Spinal cord (tissue), 10 donors: ENCODE measurements around the gene CDSN. TPM values are rescaled to one million over a fixed set of nuclear protein-coding genes. Genes with fewer than 3 reads are reported as not detected.

Experiments used
- DNase-seq, 6 donors: peaks; one replicate each; pipeline versions ENCODE4 v3.0.0 to v3.0.0-alpha.2; 2013 to 2015; ENCODE audit warnings: low spot score in 6 of 6, low read depth in 4 of 6
- H3K27ac ChIP-seq: one replicate; pipeline ENCODE4 v1.5.1; 2013; ENCODE audit warnings: low read depth, low read length, control low read depth
- H3K27me3 ChIP-seq: one replicate; pipeline ENCODE4 v1.6.1; 2013; ENCODE audit warnings: low read length; ENCODE audit not compliant: control insufficient read depth, insufficient read depth
- H3K36me3 ChIP-seq: one replicate; pipeline ENCODE4 v1.6.1; 2013; ENCODE audit warnings: low read length; ENCODE audit not compliant: control insufficient read depth, insufficient read depth
- H3K4me1 ChIP-seq: one replicate; pipeline ENCODE4 v1.6.1; 2013; ENCODE audit warnings: low read length; ENCODE audit not compliant: control insufficient read depth, insufficient read depth
- H3K4me3 ChIP-seq: one replicate; pipeline ENCODE4 v1.5.1; 2013; ENCODE audit warnings: low read depth, low read length, control low read depth
- H3K9me3 ChIP-seq: one replicate; pipeline ENCODE4 v1.6.1; 2013; ENCODE audit warnings: low read length; ENCODE audit not compliant: control insufficient read depth, insufficient read depth
- WGBS: methylation state at CpG from one replicate; pipeline ENCODE4 v1.1.5; 2013; ENCODE audit warnings: missing lambda C conversion rate; ENCODE audit not compliant: insufficient coverage; 5-methylcytosine and 5-hydroxymethylcytosine counted together
- polyA plus RNA-seq, 2 donors: library from polyadenylated mRNA; unstranded; fragments of 120-200 nt; gene quantifications; one replicate each; pipeline ENCODE4 v1.2.1, GENCODE V29; 2013; ENCODE audit not compliant: insufficient read length in 2 of 2
- total RNA-seq, 2 donors: library from RNA; depleted of rRNA in 1 of 2; stranded (reverse); fragments of 120-200 nt in 1 of 2; fragments of >200 nt in 1 of 2; gene quantifications; one replicate each; pipeline versions ENCODE4 v1.2.3 to v1.2.4, GENCODE V29; 2013 to 2014
- donor health status: healthy.

CDSN gene
- total and polyA plus RNA-seq, 4 donors = 0.09 TPM; not detected in 3

DNA sequence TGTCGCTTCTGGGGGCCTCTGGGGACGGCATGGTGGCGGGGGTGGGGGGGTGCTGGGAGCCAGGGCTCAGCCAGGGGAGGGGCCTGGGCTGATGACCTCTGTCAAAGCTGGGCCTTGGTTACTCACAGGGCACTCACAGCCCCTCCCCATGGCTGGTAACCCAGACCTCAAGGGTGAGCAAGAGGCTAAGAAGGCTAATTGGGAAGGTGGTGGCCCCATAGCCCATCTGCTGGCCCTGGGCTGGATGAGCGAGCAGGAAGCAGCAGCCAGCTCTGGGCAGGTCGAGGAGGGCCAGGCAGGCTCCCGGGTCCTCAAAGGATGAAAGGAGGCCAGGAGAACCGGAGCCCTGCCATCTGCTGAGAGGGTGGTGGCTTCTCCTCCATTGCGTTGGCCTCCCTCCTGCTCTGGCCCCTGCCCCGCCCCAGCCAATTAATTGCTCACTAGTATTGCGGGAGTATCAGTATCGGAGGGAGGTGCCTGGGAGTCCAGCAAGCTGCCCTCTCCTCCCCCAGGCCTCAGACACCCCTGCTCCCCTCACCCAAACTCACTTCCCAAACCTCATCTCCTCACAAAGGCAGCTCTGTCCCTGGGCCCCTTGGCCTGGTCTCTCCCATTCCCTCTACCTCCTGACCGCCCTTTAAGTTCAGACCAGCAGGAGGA is 1.0 kb upstream of the CDSN start:
- Histone ChIP-seq H3K9me3 (no peaks in the 10 kb centered on the region), H3K36me3 (no peaks in the 10 kb centered on the region), H3K4me1 (peaks cover 18% of the 10 kb centered on the region), H3K27me3 (no peaks in the 10 kb centered on the region), H3K27ac (no peak overlapping the region), H3K4me3 (no peak overlapping the region)
- no peak for DNase-seq
- 93% methylated on average over 8 of the region's 12 CpGs for WGBS

DNA sequence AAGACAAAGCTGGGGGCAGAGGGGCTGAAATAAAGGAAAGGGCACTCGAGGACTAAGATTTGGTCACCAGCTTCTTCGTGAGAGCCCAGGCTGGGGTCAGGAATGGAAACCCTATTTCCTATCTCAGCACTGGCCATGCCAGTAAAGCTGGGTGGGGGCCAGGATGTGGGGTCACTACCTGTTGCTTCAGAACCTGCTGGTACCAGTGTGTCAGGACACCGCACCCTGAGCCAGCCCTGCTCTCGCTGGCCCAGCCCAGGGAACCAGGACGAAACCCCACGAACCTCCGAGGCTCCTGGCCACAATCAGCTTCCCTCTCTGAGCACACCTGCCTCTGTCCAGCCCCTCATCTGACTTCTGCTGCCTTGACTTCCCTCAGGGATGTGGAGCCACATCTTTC is 2.1 kb downstream of the CDSN start:
- H3K36me3 ChIP-seq = no peaks in the 10 kb centered on the region
- H3K4me1 ChIP-seq = peaks cover 19% of the 10 kb centered on the region
- H3K27me3 ChIP-seq = no peaks in the 10 kb centered on the region

GRCh38 chr6:31116661-31117385 is 3.4 kb downstream of the CDSN start:
- no peak overlapping the region for H3K27ac ChIP-seq
- WGBS = 73% methylated on average over 18 of the region's 19 CpGs
- H3K27me3 ChIP-seq = no peaks in the 10 kb centered on the region
- no peak for DNase-seq
- no peak overlapping the region for H3K4me3 ChIP-seq
- H3K4me1 ChIP-seq = peaks cover 19% of the 10 kb centered on the region
- no peaks in the 10 kb centered on the region for H3K9me3 ChIP-seq
- no peaks in the 10 kb centered on the region for H3K36me3 ChIP-seq

More for the DNA sequence above, 2.1 kb downstream of the CDSN start:
- Histone ChIP-seq H3K27ac (no peak overlapping the region), H3K4me3 (no peak overlapping the region), H3K9me3 (no peaks in the 10 kb centered on the region)
- 83% methylated on average over 7 of the region's 7 CpGs for WGBS
- DNase-seq = no peak

- Histone ChIP-seq H3K9me3 (no peaks in the 10 kb centered on the region), H3K36me3 (no peaks in the 10 kb centered on the region), H3K27ac (no peak overlapping the region), H3K27me3 (no peaks in the 10 kb centered on the region), H3K4me3 (no peak overlapping the region), H3K4me1 (peaks cover 19% of the 10 kb centered on the region)
- no peak for DNase-seq
- 86% methylated on average over 12 of the region's 12 CpGs for WGBS
Measured at GRCh38 chr6:31115941-31116560, 4.2 kb downstream of the CDSN start.

DNA sequence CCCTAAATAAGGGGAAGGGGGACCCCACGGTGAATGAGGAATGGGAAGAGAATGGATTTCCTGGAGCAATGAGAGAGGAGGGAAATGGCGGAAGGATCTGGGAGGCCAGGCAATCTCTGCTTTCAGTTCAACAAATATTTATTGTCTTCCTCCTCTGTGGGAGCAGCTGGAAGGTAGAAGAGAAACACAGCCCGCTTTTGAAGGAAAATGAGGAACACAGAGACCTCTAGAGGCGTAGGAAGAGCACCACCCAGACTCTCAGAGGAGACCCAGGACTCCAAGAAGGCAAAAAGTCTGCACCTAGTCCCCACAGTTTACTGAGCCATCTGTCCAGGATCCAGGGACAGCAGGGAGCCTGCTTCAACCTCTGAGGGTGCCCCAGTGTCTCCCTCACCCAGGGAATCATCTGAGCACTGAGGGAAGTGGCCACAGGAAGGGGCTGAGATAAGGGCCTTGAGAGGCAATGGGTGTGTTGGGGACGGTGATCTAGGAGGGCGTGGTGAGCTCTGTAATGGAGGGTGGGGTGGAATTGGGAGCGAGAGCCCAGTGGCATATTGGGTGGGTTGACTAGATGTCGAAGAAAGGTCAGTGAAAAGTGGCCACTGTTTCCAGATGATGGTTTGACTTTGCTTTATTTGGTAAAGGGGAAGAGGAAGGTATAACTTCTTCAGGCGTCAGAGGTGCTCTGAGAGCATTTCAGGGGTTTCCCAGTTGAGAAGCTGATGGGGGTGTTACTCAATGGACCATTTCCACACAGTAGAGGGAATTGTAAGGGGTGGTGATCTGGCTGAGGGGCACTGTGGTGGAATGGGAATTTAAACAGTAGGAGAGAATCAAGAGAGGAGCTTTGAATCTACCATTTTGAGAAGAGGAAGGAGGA is 5.0 kb downstream of the CDSN start:
- no peak for DNase-seq
- no peaks in the 10 kb centered on the region for H3K27me3 ChIP-seq
- H3K27ac ChIP-seq = no peak overlapping the region
- no peak overlapping the region for H3K4me3 ChIP-seq
- H3K36me3 ChIP-seq = no peaks in the 10 kb centered on the region
- 87% methylated on average over 6 of the region's 9 CpGs for WGBS
- H3K9me3 ChIP-seq = no peaks in the 10 kb centered on the region
- H3K4me1 ChIP-seq = peaks cover 19% of the 10 kb centered on the region

DNA sequence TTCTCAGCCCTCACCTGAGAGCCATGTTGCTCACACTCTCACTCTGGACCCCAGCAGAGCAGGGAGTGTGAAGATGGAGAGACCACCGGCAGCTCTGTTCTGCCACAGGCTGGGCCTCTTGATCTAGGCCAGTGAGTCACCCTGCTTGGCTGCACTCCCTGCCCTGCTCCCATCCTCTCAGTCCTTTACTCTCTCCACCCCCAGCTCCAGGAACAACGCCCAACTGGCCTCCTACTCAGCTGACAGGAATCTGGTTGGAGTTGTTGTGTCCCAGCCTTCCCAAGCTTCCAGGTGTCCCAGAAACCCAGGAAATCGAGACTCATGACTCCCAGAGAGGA is 5.7 kb downstream of the CDSN start, which contains the start of gene PSORS1C1:
PSORS1C1 (plus strand) TSS at position 260 of the 338 bp plus-strand sequence. CDS start 14,833 bp downstream, outside the sequence.
- no peak for DNase-seq
- no peaks in the 10 kb centered on the region for H3K9me3 ChIP-seq
- no peaks in the 10 kb centered on the region for H3K27me3 ChIP-seq
- H3K27ac ChIP-seq = no peak within 1 kb of the TSS
- H3K4me3 ChIP-seq = no peak within 1 kb of the TSS
- WGBS = 20% methylated on average over 1 of the region's 3 CpGs
- peaks cover 19% of the 10 kb centered on the region for H3K4me1 ChIP-seq
- H3K36me3 ChIP-seq = no peaks in the 10 kb centered on the region

GRCh38 chr6:31113861-31114540 is 6.2 kb downstream of the CDSN start:
- Histone ChIP-seq H3K4me1 (peaks cover 19% of the 10 kb centered on the region), H3K4me3 (no peak overlapping the region), H3K9me3 (no peaks in the 10 kb centered on the region), H3K27me3 (no peaks in the 10 kb centered on the region), H3K36me3 (no peaks in the 10 kb centered on the region), H3K27ac (no peak overlapping the region)
- DNase-seq = peak in 2 of 6 donors; percentile 59 to 69
- 62% methylated on average over 6 of the region's 7 CpGs for WGBS

GRCh38 chr6:31112478-31112877 is 7.8 kb downstream of the CDSN start, which contains the start of gene C6orf15:
C6orf15 (minus strand) TSS chr6:31112575; CDS start chr6:31112555, 20 bp downstream.
- Histone ChIP-seq H3K9me3 (no peaks in the 10 kb centered on the region), H3K36me3 (no peaks in the 10 kb centered on the region), H3K4me1 (peaks cover 19% of the 10 kb centered on the region), H3K27me3 (no peaks in the 10 kb centered on the region), H3K27ac (no peak within 1 kb of the TSS), H3K4me3 (no peak within 1 kb of the TSS)
- no peak for DNase-seq
- 100% methylated on average over 1 of the region's 5 CpGs for WGBS

GRCh38 chr6:31111712-31112111 is 8.5 kb downstream of the CDSN start:
- Histone ChIP-seq H3K27me3 (no peaks in the 10 kb centered on the region), H3K4me3 (no peak overlapping the region), H3K9me3 (no peaks in the 10 kb centered on the region), H3K4me1 (peaks cover 19% of the 10 kb centered on the region), H3K27ac (no peak overlapping the region), H3K36me3 (no peaks in the 10 kb centered on the region)
- no peak for DNase-seq
- 81% methylated on average over 13 of the region's 13 CpGs for whole genome bisulfite sequencing
